HepG2 (cell line): ENCODE results near the gene RAB3B. TPM values are rescaled to one million over a fixed set of nuclear protein-coding genes. Genes with fewer than 3 reads are reported as not detected.

ENCODE experiments used
- AHDC1 ChIP-seq: sonication (generic); formaldehyde crosslinking; IDR thresholded peaks from 2 replicates; pipeline ENCODE4 v1.5.1; 2020; ENCODE audit warnings: mild to moderate bottlenecking, missing genetic modification reagents, borderline replicate concordance
- BRD4 ChIP-seq: sonication (generic); formaldehyde crosslinking; IDR thresholded peaks from 2 replicates; pipeline ENCODE4 v1.4.0; 2020; ENCODE audit warnings: missing genetic modification reagents
- CEBPG ChIP-seq: IDR thresholded peaks from 2 replicates; pipeline ENCODE4 v1.6.1; 2016
- CHD4 ChIP-seq: fragments of 200-600 bp; sonication (generic); IDR thresholded peaks from 2 replicates; pipeline ENCODE4 v1.7.0; 2017; ENCODE audit warnings: mild to moderate bottlenecking, low read length, borderline replicate concordance
- FOSL1 ChIP-seq: sonication (generic); formaldehyde crosslinking; IDR thresholded peaks from 2 replicates; pipeline ENCODE4 v1.9.0; 2021; ENCODE audit warnings: missing genetic modification reagents, borderline replicate concordance
- GATAD2A ChIP-seq: IDR thresholded peaks from 2 replicates; pipeline ENCODE4 v1.6.1; 2016
- HIVEP1 ChIP-seq: sonication (generic); formaldehyde crosslinking; IDR thresholded peaks from 2 replicates; pipeline ENCODE4 v1.4.0; 2020; ENCODE audit warnings: mild to moderate bottlenecking, missing genetic modification reagents
- HMG20B ChIP-seq: conservative IDR thresholded peaks from 2 replicates; pipeline ENCODE4 v1.6.1; 2016; ENCODE audit warnings: missing genetic modification reagents, missing compliant biosample characterization
- KAT8 ChIP-seq: IDR thresholded peaks from 2 replicates; pipeline ENCODE4 v1.6.1; 2016; ENCODE audit warnings: missing genetic modification reagents, missing compliant biosample characterization
- MIXL1 ChIP-seq: IDR thresholded peaks from 2 replicates; pipeline ENCODE4 v1.6.1; 2016
- MXI1 ChIP-seq: IDR thresholded peaks from 3 replicates; pipeline ENCODE4 v1.6.1; 2012; ENCODE audit warnings: low read depth, low read length, inconsistent platforms, borderline replicate concordance
- NFIC ChIP-seq: IDR thresholded peaks from 2 replicates; pipeline ENCODE4 v1.6.1; 2012; ENCODE audit warnings: mild to moderate bottlenecking, low read length, inconsistent platforms
- NKX3-1 ChIP-seq: sonication (generic); formaldehyde crosslinking; IDR thresholded peaks from 2 replicates; pipeline ENCODE4 v1.5.0; 2020; ENCODE audit warnings: missing genetic modification reagents
- NR2F6 ChIP-seq, 2 experiments: IDR thresholded peaks; 2 replicates each; pipeline ENCODE4 v1.6.1; 2016; ENCODE audit warnings: antibody characterized with exemption in 1 of 2, mild to moderate bottlenecking in 1 of 2
- POLR2A ChIP-seq, 2 experiments: IDR thresholded peaks; 2 replicates each; pipeline ENCODE4 v1.6.1; 2011; ENCODE audit warnings: low read depth in 2 of 2, low read length in 2 of 2, mild to moderate bottlenecking in 1 of 2, moderate library complexity in 1 of 2; ENCODE audit not compliant: insufficient read depth in 1 of 2
- PTBP1 ChIP-seq: fragments of 200-400 bp; formaldehyde crosslinking; IDR thresholded peaks from 2 replicates; pipeline ENCODE4 v1.6.1; 2018; ENCODE audit warnings: low read length, low read depth; ENCODE audit not compliant: poor library complexity, severe bottlenecking
- SALL1 ChIP-seq: sonication (generic); formaldehyde crosslinking; IDR thresholded peaks from 2 replicates; pipeline ENCODE4 v1.8.0; 2022; ENCODE audit warnings: mild to moderate bottlenecking, missing genetic modification reagents
- SOX5 ChIP-seq: IDR thresholded peaks from 2 replicates; pipeline ENCODE4 v1.6.1; 2016; ENCODE audit warnings: borderline replicate concordance
- SSRP1 ChIP-seq: IDR thresholded peaks from 2 replicates; pipeline ENCODE4 v1.6.1; 2016; ENCODE audit warnings: control low read depth
- ZFY ChIP-seq: sonication (generic); formaldehyde crosslinking; IDR thresholded peaks from 2 replicates; pipeline ENCODE4 v1.4.0; 2020; ENCODE audit warnings: missing genetic modification reagents
- ZNF253 ChIP-seq: sonication (generic); formaldehyde crosslinking; IDR thresholded peaks from 2 replicates; pipeline ENCODE4 v1.8.0; 2022; ENCODE audit warnings: mild to moderate bottlenecking, missing genetic modification reagents, borderline replicate concordance
- ZNF644 ChIP-seq: IDR thresholded peaks from 2 replicates; pipeline ENCODE4 v1.6.1; 2016; ENCODE audit warnings: low read depth
- ZNF678 ChIP-seq: sonication (generic); formaldehyde crosslinking; IDR thresholded peaks from 2 replicates; pipeline ENCODE4 v1.4.0; 2020; ENCODE audit warnings: mild to moderate bottlenecking, missing genetic modification reagents
- ZSCAN29 ChIP-seq: sonication (generic); formaldehyde crosslinking; conservative IDR thresholded peaks from 2 replicates; pipeline ENCODE4 v1.4.0; 2020; ENCODE audit warnings: mild to moderate bottlenecking, missing genetic modification reagents
- polyA plus RNA-seq, 8 experiments: library from polyadenylated mRNA; depleted of rRNA in 3 of 8; stranded (reverse) in 7 of 8; unstranded in 1 of 8; fragments of >200 nt; fragmentation: Illumina TruSeq in 4 of 8; extraction: Trizol in 4 of 8; gene quantifications; 2 replicates each; pipeline versions ENCODE4 v1.2.1 to v1.2.3, GENCODE V29; 2011 to 2016; ENCODE audit warnings: low read depth in 4 of 8, missing spikeins in 1 of 8, mixed read lengths in 1 of 8; ENCODE audit not compliant: insufficient read depth in 1 of 8
- total RNA-seq, 5 experiments: library from RNA; depleted of rRNA; stranded (reverse); fragments of >200 nt; fragmentation: Illumina TruSeq; extraction: Trizol; gene quantifications; 2 replicates each; pipeline ENCODE4 v1.2.3, GENCODE V29; 2016; ENCODE audit warnings: low read depth in 1 of 5
- TF ChIP-seq, protein P1 (sequence below), 2 experiments: sonication (generic) in 1 of 2; formaldehyde crosslinking in 1 of 2; IDR thresholded peaks; 2 replicates each; pipeline versions ENCODE4 v1.4.0 to v1.6.1; 2018 to 2020; ENCODE audit warnings: missing genetic modification reagents in 2 of 2, borderline replicate concordance in 1 of 2, low read depth in 1 of 2, mild to moderate bottlenecking in 1 of 2, missing biosample characterization in 1 of 2

RAB3B gene
- total and polyA plus RNA-seq, 2 of the 13 experiments (the other 11 are each of a cell fraction or from before 2014, with no cell fraction given) = 1.0 to 1.2 TPM

DNA sequence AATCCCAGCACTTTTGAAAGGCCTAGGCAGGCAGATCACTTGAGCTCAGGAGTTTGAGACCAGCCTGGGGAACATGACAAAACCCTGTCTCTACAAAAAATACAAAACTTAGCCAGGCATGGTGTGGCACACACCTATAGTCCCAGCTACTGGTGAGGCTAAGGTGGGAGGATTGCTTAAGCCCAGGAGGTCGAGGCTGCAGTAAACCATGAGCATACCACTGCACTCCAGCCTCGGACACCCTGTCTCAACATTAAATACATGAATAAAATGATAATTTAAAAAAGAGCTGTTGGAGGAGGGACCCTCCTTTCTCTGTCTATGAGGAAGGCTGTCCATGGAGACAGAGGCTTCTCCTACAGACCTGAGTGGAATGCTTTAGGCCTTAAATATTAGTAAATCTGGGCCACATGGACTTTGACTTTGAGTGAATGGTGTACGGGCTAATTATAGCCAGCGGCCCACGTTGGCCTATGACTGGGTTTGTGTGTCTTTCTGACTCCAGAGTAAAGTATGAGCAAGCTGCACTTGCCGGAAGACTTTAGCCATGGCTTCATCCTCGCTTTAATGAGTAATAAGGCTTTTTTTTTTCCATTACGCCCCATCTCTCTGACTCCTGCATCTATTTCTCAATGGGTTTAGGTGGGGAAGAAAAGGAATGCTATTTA, 21.3 kb downstream of the RAB3B start (continued):
- TF ChIP-seq BRD4 (CRISPR knock-in tag) = no peak
- peak; percentile 93 for TF ChIP-seq MIXL1
- TF ChIP-seq NKX3-1 (CRISPR knock-in tag) = 0 out of 2 replicates have a peak, but pooled peaks have one; percentile 1
- TF ChIP-seq KAT8 (CRISPR knock-in tag) = peak; percentile 51; the same call in 1 of the 2 replicates
- no peak for TF ChIP-seq PTBP1
- TF ChIP-seq SALL1 = peak; percentile 49; the same call in 1 of the 2 replicates
- TF ChIP-seq SSRP1 = peak; percentile 45; the same call in 1 of the 2 replicates
- peak; percentile 86 for TF ChIP-seq HMG20B (CRISPR knock-in tag)
- TF ChIP-seq SOX5 (CRISPR knock-in tag) = peak; percentile 67; the same call in 1 of the 2 replicates
- no peak for TF ChIP-seq ZNF253
- TF ChIP-seq HIVEP1 (CRISPR knock-in tag) = no peak
- TF ChIP-seq ZNF644 = peak; percentile 58; the same call in 1 of the 2 replicates
- TF ChIP-seq NFIC = 0 out of 2 replicates have a peak, but pooled peaks have one; percentile 8
- TF ChIP-seq MXI1 = peak; percentile 69; the same call in 1 of the 3 replicates
- TF ChIP-seq FOSL1 (CRISPR knock-in tag) = no peak
- TF ChIP-seq GATAD2A (CRISPR knock-in tag) = peak; percentile 79
- peak; percentile 13; the same call in 1 of the 2 replicates for TF ChIP-seq AHDC1
- TF ChIP-seq POLR2A (IDR thresholded peaks at IDR 0.05; ENCODE audit: insufficient read depth in 1 of 2, low read depth in 2 of 2, low read length in 2 of 2) = peak in 1 of 2 experiments; percentile 22; a peak in 1 of 4 replicates
- 0 out of 2 replicates have a peak, but pooled peaks have one; percentile 1 for TF ChIP-seq CHD4
- TF ChIP-seq CEBPG = 0 out of 2 replicates have a peak, but pooled peaks have one; percentile 14
- TF ChIP-seq, protein P1, sequence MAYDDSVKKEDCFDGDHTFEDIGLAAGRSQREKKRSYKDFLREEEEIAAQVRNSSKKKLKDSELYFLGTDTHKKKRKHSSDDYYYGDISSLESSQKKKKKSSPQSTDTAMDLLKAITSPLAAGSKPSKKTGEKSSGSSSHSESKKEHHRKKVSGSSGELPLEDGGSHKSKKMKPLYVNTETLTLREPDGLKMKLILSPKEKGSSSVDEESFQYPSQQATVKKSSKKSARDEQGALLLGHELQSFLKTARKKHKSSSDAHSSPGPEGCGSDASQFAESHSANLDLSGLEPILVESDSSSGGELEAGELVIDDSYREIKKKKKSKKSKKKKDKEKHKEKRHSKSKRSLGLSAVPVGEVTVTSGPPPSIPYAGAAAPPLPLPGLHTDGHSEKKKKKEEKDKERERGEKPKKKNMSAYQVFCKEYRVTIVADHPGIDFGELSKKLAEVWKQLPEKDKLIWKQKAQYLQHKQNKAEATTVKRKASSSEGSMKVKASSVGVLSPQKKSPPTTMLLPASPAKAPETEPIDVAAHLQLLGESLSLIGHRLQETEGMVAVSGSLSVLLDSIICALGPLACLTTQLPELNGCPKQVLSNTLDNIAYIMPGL (CRISPR knock-in tag; IDR thresholded peaks at IDR 0.05; ENCODE audit: borderline replicate concordance in 1 of 2, low read depth in 1 of 2) = 0 out of 4 replicates have a peak, but pooled peaks of 1 of the 2 experiments have one; percentile 4
- TF ChIP-seq NR2F6 (IDR thresholded peaks at IDR 0.05) = no peak
- peak; percentile 45; the same call in 1 of the 2 replicates for TF ChIP-seq NR2F6 (CRISPR knock-in tag; IDR thresholded peaks at IDR 0.05)
- no peak for TF ChIP-seq ZNF678 (CRISPR knock-in tag)
- 0 out of 2 replicates have a peak, but pooled peaks have one; percentile 37 for TF ChIP-seq ZFY (CRISPR knock-in tag)
- 0 out of 2 replicates have a peak, but pooled peaks have one; percentile 48 for TF ChIP-seq ZSCAN29
